Tibial artery (tissue), 4 donors: Measurements from ENCODE around the gene RHBDD1.

Experiments used
- DNase-seq, 2 donors: peaks; one replicate each; pipeline ENCODE4 v3.0.0-alpha.2; 2019
- H3K27ac ChIP-seq, 2 donors: fragments of 200-600 bp; sonication (generic) in 1 of 2; 1 replicate in 1 of 2; 2 replicates in 1 of 2; pipeline ENCODE4 v1.5.1; 2018 to 2019; ENCODE audit warnings: mild to moderate bottlenecking in 1 of 2
- H3K27me3 ChIP-seq, 2 donors: fragments of 200-600 bp; sonication (generic) in 1 of 2; one replicate each; pipeline versions ENCODE4 v1.5.1 to v1.6.0; 2016 to 2019
- H3K36me3 ChIP-seq, 3 donors: fragments of 200-600 bp; sonication (generic) in 2 of 3; one replicate each; pipeline ENCODE4 v1.5.1; 2016 to 2019; ENCODE audit warnings: mild to moderate bottlenecking in 2 of 3
- H3K4me1 ChIP-seq, 4 donors: fragments of 200-600 bp; sonication (generic) in 2 of 4; 1 replicate in 3 of 4; 2 replicates in 1 of 4; pipeline ENCODE4 v1.5.1; 2016 to 2019
- H3K4me3 ChIP-seq, 2 donors: fragments of 200-600 bp; sonication (generic) in 1 of 2; 1 replicate in 1 of 2; 2 replicates in 1 of 2; pipeline ENCODE4 v1.5.1; 2018 to 2019; ENCODE audit warnings: mild to moderate bottlenecking in 2 of 2
- H3K9me3 ChIP-seq, 3 donors: fragments of 200-600 bp; sonication (generic) in 1 of 3; one replicate each; pipeline ENCODE4 v1.5.1; 2016 to 2019
- intact Hi-C: fragments of 100-400 bp; cut with DNase I; formaldehyde crosslinking; loops from one replicate; pipeline ENCODE4 v1.15.0; 2023; ENCODE audit warnings: low total_unique reads
- TF ChIP-seq, protein P1 (sequence below), 2 experiments: fragments of 200-600 bp in 1 of 2; fragments of 450-650 bp in 1 of 2; IDR thresholded peaks; one replicate each; pipeline ENCODE4 v1.5.1; 2017 to 2019; ENCODE audit warnings: antibody characterized with exemption in 2 of 2, mild to moderate bottlenecking in 1 of 2, moderate library complexity in 1 of 2

RHBDD1 gene, protein sequence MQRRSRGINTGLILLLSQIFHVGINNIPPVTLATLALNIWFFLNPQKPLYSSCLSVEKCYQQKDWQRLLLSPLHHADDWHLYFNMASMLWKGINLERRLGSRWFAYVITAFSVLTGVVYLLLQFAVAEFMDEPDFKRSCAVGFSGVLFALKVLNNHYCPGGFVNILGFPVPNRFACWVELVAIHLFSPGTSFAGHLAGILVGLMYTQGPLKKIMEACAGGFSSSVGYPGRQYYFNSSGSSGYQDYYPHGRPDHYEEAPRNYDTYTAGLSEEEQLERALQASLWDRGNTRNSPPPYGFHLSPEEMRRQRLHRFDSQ

DNA sequence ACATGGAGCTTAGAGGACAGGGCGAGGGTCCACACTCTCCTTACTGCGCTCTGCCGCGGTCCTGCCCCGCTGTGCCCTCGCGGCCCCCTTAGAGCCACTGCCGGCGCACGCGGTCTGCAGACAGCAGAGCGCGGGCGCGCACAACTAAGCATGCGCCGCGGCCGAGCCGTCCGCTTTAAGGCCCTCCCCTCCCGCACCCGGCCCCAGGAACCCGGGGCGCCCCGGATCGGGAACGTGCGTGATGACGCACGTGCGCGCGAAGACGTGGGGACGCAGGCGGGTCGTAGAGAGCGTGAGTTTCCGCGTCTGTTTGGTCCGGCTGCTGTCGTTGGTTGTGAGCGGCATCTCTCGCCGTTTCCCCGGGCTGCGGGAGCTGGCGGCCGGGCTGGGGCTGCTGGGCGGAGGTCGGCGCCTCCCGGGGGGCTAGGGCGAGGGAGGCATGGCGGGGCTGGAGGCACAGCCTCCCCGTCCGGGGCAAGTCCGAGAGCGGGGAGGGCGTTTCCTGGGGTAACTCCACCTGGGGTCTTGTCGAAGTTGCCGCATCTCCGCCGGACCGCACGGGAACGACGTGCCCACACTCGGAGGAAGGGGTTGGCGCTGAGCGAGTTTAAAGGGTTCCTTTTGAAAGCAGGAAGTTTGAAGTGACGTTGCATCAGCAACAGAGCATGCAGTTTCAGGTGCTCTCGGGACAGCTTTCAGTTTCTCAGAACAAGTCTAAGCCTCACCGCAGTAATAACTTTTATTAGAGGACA lies at the start of gene RHBDD1:
TSS of gene RHBDD1 (plus strand) at position 259 of the 752 bp plus-strand sequence. CDS start 28,640 bp downstream, outside the sequence.
- Histone ChIP-seq H3K36me3 (no peaks in the 10 kb centered on the region), H3K9me3 (no peaks in the 10 kb centered on the region), H3K4me1 (peaks cover 0 to 24% (median 13%) of the 10 kb centered on the region in 4 donors), H3K27ac (peak within 1 kb of the TSS; percentile 89 to 97), H3K4me3 (peak within 1 kb of the TSS; percentile 64 to 87), H3K27me3 (no peaks in the 10 kb centered on the region)
- peak; percentile 90 to 96 for DNase-seq
- TF ChIP-seq, protein P1, sequence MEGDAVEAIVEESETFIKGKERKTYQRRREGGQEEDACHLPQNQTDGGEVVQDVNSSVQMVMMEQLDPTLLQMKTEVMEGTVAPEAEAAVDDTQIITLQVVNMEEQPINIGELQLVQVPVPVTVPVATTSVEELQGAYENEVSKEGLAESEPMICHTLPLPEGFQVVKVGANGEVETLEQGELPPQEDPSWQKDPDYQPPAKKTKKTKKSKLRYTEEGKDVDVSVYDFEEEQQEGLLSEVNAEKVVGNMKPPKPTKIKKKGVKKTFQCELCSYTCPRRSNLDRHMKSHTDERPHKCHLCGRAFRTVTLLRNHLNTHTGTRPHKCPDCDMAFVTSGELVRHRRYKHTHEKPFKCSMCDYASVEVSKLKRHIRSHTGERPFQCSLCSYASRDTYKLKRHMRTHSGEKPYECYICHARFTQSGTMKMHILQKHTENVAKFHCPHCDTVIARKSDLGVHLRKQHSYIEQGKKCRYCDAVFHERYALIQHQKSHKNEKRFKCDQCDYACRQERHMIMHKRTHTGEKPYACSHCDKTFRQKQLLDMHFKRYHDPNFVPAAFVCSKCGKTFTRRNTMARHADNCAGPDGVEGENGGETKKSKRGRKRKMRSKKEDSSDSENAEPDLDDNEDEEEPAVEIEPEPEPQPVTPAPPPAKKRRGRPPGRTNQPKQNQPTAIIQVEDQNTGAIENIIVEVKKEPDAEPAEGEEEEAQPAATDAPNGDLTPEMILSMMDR (IDR thresholded peaks at IDR 0.05), result no peak
- intact Hi-C loops, result loop anchor here (10.0 kb wide), 1 partner anchor 149 kb away; no protein-coding TSS in a partner anchor

DNA sequence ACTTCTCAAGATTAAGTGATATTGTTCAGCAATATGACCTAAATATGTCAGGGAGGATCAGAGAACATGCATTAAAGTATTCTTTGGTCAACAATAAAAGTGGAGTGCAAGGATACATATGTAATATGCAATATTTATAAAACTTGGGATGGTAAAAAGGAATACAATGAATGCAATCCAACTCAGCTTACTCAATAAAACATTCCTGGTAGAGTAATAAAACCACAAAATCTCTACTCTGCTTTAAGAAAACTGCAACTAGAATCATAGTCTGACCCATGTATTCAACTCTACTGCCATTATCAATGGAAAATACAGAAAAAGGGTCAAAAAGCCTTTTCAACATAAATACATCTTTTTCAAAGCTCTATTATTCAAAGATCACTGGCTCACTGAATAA lies 47.8 kb upstream of the RHBDD1 start:
- Histone ChIP-seq H3K27me3 (no peaks in the 10 kb centered on the region), H3K4me3 (no peak overlapping the region), H3K36me3 (no peaks in the 10 kb centered on the region), H3K4me1 (peaks cover 0 to 64% (median 32%) of the 10 kb centered on the region in 4 donors), H3K27ac (peak overlapping the region in 1 of 2 donors; percentile 88), H3K9me3 (no peaks in the 10 kb centered on the region)
- intact Hi-C loops, result no loop called here
- TF ChIP-seq, protein P1 (IDR thresholded peaks at IDR 0.05), result no peak
- DNase-seq, result no peak

DNA sequence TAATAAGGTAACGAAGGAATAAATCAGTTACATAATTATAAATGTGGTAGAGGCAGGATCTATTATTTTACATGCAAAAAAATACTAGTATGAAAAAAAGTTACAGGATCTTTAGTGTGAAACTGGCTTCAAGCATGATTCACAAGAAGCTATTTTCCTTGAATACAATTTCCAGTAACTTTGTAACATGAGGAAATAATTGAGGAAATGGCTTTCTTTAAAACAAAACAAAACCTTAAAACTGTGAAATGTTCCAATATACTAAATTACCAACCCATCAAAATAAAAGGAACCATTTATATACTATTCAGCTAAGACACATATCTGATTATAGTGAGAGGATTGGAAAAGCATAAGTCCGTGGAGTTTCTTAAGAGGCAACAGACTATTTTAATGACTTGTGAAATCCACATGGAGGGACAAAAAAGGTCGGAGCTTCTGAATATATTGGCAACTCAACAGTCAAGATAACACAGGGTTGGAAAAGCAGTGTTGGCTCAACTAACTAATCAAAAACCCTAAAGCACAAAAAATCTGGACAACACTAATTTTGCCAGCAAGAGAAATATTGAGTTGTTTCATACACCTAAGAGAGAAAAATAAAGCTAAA lies 46.9 kb upstream of the RHBDD1 start:
- Histone ChIP-seq H3K4me3 (no peak overlapping the region), H3K27ac (peak overlapping the region; percentile 88 to 96), H3K4me1 (peaks cover 0 to 73% (median 33%) of the 10 kb centered on the region in 4 donors), H3K36me3 (no peaks in the 10 kb centered on the region), H3K9me3 (no peaks in the 10 kb centered on the region), H3K27me3 (no peaks in the 10 kb centered on the region)
- intact Hi-C loops, result no loop called here
- DNase-seq, result no peak
- TF ChIP-seq, protein P1 (IDR thresholded peaks at IDR 0.05), result no peak

DNA sequence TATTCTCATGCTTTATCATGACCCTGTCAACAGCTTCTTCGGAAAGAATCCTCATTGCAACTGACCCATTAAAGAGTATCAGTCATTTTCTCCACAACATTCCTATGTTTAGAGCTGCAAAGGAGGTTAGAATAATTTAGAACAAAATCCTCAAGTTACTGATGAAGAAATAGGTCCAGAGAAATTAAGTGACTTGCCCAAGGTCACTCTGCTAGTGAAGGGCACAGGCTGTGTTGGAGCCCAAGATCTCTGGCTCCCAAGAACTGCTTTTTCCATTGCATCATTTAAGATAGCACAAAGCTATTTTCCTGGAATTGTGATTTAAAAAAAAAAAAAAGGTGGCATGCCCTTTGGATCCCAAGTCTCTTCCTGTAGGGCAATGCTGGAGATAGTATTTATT lies 45.8 kb upstream of the RHBDD1 start:
- H3K27me3 ChIP-seq, result no peaks in the 10 kb centered on the region
- H3K4me1 ChIP-seq, result peaks cover 0 to 76% (median 37%) of the 10 kb centered on the region in 4 donors
- H3K27ac ChIP-seq, result peak overlapping the region; percentile 88 to 96
- intact Hi-C loops, result loop anchor here (5.0 to 10.0 kb wide), 2 partner anchors 128 to 315 kb away; no protein-coding TSS in a partner anchor
- no peak overlapping the region for H3K4me3 ChIP-seq
- H3K9me3 ChIP-seq, result no peaks in the 10 kb centered on the region
- TF ChIP-seq, protein P1 (IDR thresholded peaks at IDR 0.05), result no peak
- no peaks in the 10 kb centered on the region for H3K36me3 ChIP-seq
- no peak for DNase-seq

DNA sequence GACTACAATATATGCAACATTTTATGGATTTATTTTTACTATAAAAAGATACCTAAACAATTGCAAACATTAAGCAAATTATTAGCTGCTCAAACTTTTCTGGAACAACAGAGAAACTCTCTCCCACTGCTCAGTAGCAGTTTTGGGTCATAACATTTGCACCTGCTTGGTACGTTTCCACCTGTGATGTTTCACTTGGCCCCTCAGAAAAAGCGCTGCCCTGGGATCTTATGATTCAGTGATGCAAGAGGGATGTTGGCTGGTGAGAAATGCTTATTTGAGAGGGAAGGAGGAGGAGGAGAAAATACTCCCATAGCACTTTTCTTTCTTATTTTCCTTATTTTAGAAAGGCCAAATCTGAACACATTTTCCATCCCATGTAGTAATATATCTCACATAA lies 45.4 kb upstream of the RHBDD1 start:
- DNase-seq, result no peak
- TF ChIP-seq, protein P1 (IDR thresholded peaks at IDR 0.05), result no peak
- Histone ChIP-seq H3K9me3 (no peaks in the 10 kb centered on the region), H3K27ac (peak overlapping the region; percentile 88 to 96), H3K4me1 (peaks cover 0 to 80% (median 41%) of the 10 kb centered on the region in 4 donors), H3K4me3 (peak overlapping the region; percentile 69 to 83), H3K27me3 (no peaks in the 10 kb centered on the region), H3K36me3 (peaks cover 0 to 3% (median 0%) of the 10 kb centered on the region in 3 donors)
- intact Hi-C loops, result loop anchor here (5.0 to 10.0 kb wide), 2 partner anchors 128 to 316 kb away; no protein-coding TSS in a partner anchor
